SH-SY5Y (cell line): ENCODE results near the gene RPS6KA2.
A peak's percentile ranks its signal among the peaks of the same experiment; 100 is the strongest.

Experiments
- GATA2 ChIP-seq: IDR thresholded peaks from 2 replicates; pipeline ENCODE4 v1.6.1; 2011; ENCODE audit warnings: mild to moderate bottlenecking, low read depth, low read length
- GATA3 ChIP-seq: IDR thresholded peaks from 2 replicates; pipeline ENCODE4 v1.6.1; 2011; ENCODE audit warnings: low read depth, mild to moderate bottlenecking, low read length, moderate library complexity

RPS6KA2 gene

GRCh38 chr6:166460473-166461437 is 166.3 kb downstream of the RPS6KA2 start:
- no peak for TF ChIP-seq GATA3
- peak; percentile 47; the same call in 1 of the 2 replicates for TF ChIP-seq GATA2

- TF ChIP-seq GATA3 (no peak), GATA2 (no peak)
These were observed 167.1 kb downstream of the RPS6KA2 start for GRCh38 chr6:166459906-166460305.

GRCh38 chr6:166459272-166459671 is 167.8 kb downstream of the RPS6KA2 start:
- TF ChIP-seq GATA3: no peak
- no peak for TF ChIP-seq GATA2

DNA sequence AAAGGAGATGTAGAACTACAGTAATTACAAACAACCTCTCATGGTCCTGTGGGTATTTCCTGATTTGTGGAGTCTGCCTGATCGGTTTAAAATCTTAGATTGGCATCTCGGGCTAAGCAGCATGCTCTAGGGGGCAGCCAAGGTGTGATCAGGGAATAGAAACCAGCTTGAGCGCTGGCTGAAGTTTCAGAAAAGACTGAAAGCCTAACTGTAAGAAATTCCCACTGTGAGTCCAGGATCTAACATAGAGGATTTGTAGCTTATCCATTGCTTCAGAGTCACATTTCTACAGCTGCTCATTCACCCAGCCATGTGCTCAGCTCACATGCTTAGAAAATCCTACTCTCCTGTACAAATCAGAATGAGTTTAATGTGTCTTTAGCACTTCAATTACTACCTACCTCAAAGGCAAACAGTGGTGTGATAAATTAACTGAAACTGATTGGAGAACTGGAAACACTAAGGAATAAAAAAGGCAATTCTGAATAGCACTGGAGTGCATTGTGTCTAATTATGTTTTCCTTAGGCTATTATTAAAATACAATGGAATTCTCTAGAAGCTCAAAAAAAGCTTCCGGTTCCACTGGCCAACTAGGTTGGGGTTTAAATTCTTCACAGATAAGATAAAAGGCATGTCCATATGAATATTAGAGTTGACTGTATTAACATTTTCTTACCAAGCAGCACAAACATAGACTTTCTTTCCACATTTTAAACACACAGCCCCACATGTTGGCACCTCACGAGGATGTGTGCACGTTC is 170.5 kb downstream of the RPS6KA2 start:
- no peak for TF ChIP-seq GATA3
- TF ChIP-seq GATA2: 0 out of 2 replicates have a peak, but pooled peaks have one; percentile 17

DNA sequence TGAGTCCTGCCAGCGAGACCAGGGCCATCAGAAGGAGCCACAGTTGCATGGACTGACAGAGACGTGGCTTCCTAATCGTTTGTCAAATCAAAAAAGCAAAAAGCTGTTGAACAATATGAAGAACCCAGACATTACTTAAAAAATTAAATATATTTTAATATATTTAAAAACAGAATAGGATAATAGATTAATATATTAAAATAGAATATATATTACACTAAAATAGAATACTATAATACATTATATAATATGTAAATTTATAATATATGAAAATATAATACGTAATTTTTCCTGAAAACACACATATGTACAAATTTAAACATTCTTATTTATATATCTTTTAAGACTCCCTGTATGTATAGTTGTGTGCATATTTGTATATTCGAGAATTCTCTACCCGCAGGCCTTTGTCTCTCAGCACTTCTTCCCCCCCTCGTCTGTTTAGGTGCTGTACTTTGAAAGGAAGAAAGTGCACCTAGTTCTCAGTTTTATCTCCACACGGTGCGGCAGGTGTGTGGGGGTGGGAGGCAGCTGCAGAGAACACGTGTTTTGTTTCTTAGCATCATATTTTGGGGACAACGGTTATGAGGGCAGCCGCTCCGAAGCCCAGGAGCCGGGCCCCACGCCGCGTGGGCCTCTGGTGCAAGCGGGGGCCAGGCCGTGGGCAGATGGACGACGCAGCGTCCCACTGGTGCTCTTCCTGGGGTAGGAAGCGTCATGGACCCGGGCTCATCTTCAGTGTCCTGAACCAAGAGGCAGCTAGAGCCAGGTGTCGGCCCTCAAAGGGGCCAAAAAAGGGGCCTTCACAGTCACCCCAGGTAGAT is 172.1 kb downstream of the RPS6KA2 start:
- TF ChIP-seq GATA3: no peak
- TF ChIP-seq GATA2: no peak

DNA sequence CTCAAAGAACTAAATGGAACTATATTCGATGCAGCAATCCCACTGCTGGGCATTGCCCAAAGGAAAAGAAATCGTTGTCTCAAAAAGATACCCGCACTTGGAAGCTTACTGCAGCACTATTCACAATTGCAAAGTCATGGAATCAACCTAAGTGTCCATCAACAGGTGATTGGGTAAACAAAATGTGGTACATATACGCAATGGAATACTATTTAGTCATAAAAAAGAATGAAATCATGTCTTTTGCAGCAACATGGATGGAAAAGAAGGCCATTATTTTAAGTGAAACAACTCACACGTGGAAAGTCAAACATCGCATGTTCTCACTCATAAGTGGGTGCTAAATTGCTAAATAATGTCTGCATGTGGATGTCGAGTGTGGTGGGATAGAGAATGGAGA is 173.4 kb downstream of the RPS6KA2 start:
- TF ChIP-seq GATA3 (no peak), GATA2 (no peak)

DNA sequence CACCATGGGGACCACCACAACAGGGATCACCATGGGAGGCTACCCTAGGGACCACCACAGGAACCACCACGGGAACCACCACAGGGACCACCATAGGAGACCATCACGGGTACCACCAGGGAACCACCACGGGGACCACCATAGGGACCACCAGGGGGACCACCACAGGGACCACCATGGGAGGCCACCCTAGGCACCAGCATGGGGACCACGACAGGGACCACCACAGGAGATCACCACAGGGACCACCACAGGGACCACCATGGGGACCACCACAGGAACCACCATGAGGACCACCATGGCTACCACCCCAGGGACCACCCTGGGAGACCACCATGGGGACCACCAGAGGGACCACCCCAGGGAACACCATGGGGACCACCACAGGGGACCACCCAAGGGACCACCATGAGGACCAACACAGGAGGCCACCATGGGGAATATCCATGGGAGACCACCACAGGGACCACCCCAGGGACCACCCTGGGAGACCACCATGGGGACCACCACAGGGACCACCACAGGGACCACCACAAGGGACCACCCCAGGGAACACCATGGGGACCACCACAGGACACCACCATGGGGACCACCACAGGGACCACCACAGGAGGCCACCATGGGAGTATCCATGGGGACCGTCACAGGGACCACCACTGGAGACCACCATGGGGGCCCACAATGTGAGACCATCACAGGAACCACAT is 176.7 kb downstream of the RPS6KA2 start:
- TF ChIP-seq GATA3 (no peak), GATA2 (no peak)

DNA sequence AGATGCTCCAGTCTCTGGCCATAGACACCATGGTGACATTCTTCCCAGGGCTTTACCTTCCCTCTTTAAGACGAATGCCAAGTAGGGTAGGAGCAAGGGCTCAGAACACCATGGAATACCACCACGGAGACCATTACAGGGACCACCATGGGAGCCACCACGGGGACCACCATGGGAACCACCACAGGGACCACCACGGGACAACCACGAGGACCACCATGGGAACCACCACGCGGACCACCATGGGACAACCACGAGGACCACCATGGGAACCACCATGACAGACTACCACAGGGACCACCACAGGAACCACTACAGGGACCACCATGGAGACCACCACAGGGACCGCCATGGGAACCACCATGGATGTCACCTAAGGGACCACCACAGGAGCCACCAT is 177.4 kb downstream of the RPS6KA2 start:
- TF ChIP-seq GATA2: no peak

GRCh38 chr6:166449036-166449435 is 178.0 kb downstream of the RPS6KA2 start:
- TF ChIP-seq GATA2 (no peak), GATA3 (no peak)

- TF ChIP-seq GATA3: no peak
- TF ChIP-seq GATA2: no peak
These were observed 178.6 kb downstream of the RPS6KA2 start for GRCh38 chr6:166448432-166448831.

GRCh38 chr6:166446567-166447065 is 180.4 kb downstream of the RPS6KA2 start:
- TF ChIP-seq GATA2 (no peak), GATA3 (no peak)

- no peak for TF ChIP-seq GATA2
These were observed 180.9 kb downstream of the RPS6KA2 start for GRCh38 chr6:166446146-166446545.

GRCh38 chr6:166444446-166444845 is 182.6 kb downstream of the RPS6KA2 start:
- TF ChIP-seq GATA2 (no peak), GATA3 (no peak)

- TF ChIP-seq GATA2 (no peak), GATA3 (no peak)
These were observed 183.9 kb downstream of the RPS6KA2 start for GRCh38 chr6:166443166-166443565.
